Kidney epithelial cell (primary cell): ENCODE results near the gene LSP1. TPM values are rescaled to one million over a fixed set of nuclear protein-coding genes. Genes with fewer than 3 reads are reported as not detected.

Experiments
- DNase-seq: peaks from one replicate; pipeline ENCODE4 v3.0.0-alpha.2; 2010; ENCODE audit warnings: low read depth
- H3K27me3 ChIP-seq: 2 replicates; pipeline ENCODE4 v1.6.0; 2011; ENCODE audit warnings: low read length; ENCODE audit not compliant: control insufficient read depth, insufficient read depth
- H3K36me3 ChIP-seq: 2 replicates; pipeline ENCODE4 v1.5.1; 2011; ENCODE audit warnings: low read length; ENCODE audit not compliant: control insufficient read depth, insufficient read depth
- H3K4me3 ChIP-seq: 2 replicates; pipeline ENCODE4 v1.5.1; 2011; ENCODE audit warnings: low read depth, mild to moderate bottlenecking, control low read depth, low read length
- CTCF ChIP-seq: IDR thresholded peaks from 2 replicates; pipeline ENCODE4 v1.5.1; 2011; ENCODE audit warnings: mild to moderate bottlenecking, moderate library complexity, low read length, control low read depth, inconsistent platforms; ENCODE audit not compliant: insufficient read depth, poor library complexity, severe bottlenecking
- total RNA-seq: library from RNA; depleted of rRNA; stranded (reverse); fragments of >200 nt; gene quantifications from 2 replicates; pipeline ENCODE4 v1.2.3, GENCODE V29; 2015

LSP1 gene
- total RNA-seq, 1 donor from 2014 or later, result not detected

GRCh38 chr11:1854949-1855885 lies 2.3 kb downstream of the LSP1 start:
- no peak for TF ChIP-seq CTCF
- DNase-seq, result no peak

GRCh38 chr11:1855886-1856265 lies 3.0 kb downstream of the LSP1 start:
- no peak for TF ChIP-seq CTCF
- H3K36me3 ChIP-seq, result no peaks in the 10 kb centered on the region
- DNase-seq, result no peak
- H3K27me3 ChIP-seq, result peaks cover 31% of the 10 kb centered on the region
- H3K4me3 ChIP-seq, result no peak overlapping the region

More at GRCh38 chr11:1854949-1855885, 2.3 kb downstream of the LSP1 start:
- Histone ChIP-seq H3K4me3 (no peak overlapping the region), H3K36me3 (no peaks in the 10 kb centered on the region), H3K27me3 (peaks cover 31% of the 10 kb centered on the region)

GRCh38 chr11:1856306-1857005 lies 3.6 kb downstream of the LSP1 start:
- no peaks in the 10 kb centered on the region for H3K36me3 ChIP-seq
- no peak for DNase-seq
- TF ChIP-seq CTCF, result no peak
- peaks cover 31% of the 10 kb centered on the region for H3K27me3 ChIP-seq
- H3K4me3 ChIP-seq, result no peak overlapping the region

GRCh38 chr11:1857064-1857463 lies 4.2 kb downstream of the LSP1 start:
- no peak for DNase-seq
- peaks cover 29% of the 10 kb centered on the region for H3K27me3 ChIP-seq
- TF ChIP-seq CTCF, result no peak
- H3K4me3 ChIP-seq, result no peak overlapping the region
- no peaks in the 10 kb centered on the region for H3K36me3 ChIP-seq

GRCh38 chr11:1858154-1858553 lies 5.3 kb downstream of the LSP1 start:
- H3K36me3 ChIP-seq, result no peaks in the 10 kb centered on the region
- H3K27me3 ChIP-seq, result peaks cover 24% of the 10 kb centered on the region
- H3K4me3 ChIP-seq, result no peak overlapping the region
- DNase-seq, result no peak
- no peak for TF ChIP-seq CTCF

GRCh38 chr11:1858576-1858975 lies 5.7 kb downstream of the LSP1 start:
- no peak overlapping the region for H3K4me3 ChIP-seq
- no peak for TF ChIP-seq CTCF
- no peaks in the 10 kb centered on the region for H3K36me3 ChIP-seq
- H3K27me3 ChIP-seq, result peaks cover 24% of the 10 kb centered on the region
- DNase-seq, result no peak
